ENCODE data around the gene UBAP2L. TPM values are rescaled to one million over a fixed set of nuclear protein-coding genes. Genes with fewer than 3 reads are reported as not detected.
A peak's percentile ranks its signal among the peaks of the same experiment; 100 is the strongest.
"Not testable (repeated sequence)": the region's sequence is repeated elsewhere in the genome, so short reads cannot be mapped to it uniquely, and the experiment has no call there.

The UBAP2L gene
- total RNA-seq, 1 donor from 2014 or later, result 43.5 TPM

- DNase-seq, result no peak
Observed at GRCh38 chr1:154256686-154257085, 35.9 kb downstream of the UBAP2L start.

DNA sequence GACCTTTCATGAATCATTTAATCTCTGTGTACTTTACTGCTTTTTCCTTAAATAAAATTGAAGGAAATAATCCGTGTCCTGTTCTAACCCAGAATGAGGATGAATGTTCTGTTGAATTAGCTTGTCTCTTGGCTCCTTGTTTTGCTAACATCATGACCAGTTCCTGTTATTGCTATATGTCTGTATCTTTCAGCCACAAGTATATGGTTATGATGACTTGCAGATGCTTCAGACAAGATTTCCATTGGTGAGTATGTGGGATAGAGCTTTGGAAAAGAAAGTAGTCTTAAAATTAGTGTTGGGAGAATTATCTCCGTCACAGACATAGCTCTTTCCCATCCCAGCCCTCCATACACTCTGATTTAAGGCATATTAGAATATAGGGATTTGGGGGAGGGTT lies 38.0 kb downstream of the UBAP2L start:
- DNase-seq, result no peak

- DNase-seq, result no peak
Observed at GRCh38 chr1:154260127-154260526, 39.4 kb downstream of the UBAP2L start.

GRCh38 chr1:154263465-154264332 lies 42.9 kb downstream of the UBAP2L start:
- no peak for DNase-seq

GRCh38 chr1:154264454-154264853 lies 43.7 kb downstream of the UBAP2L start:
- no peak for DNase-seq

DNA sequence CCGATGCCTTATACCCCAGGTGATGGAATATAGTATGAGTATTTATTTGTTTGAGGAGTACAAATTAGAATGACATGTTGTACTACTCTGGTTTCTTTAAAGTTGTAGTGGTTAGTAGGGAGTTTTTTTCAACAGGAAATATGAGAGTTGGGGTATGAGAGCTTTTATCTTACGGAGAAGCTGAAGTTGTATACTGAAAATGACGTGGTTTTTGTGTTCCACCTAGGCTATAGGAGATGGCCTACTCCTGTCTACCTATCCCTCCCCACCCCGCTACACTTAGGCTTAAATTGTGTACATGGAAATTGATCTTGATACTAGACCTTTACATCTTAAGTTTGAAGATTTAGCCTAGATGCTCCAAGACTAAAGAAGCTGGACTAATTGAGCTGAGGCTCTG lies 44.8 kb downstream of the UBAP2L start:
- DNase-seq, result no peak

DNA sequence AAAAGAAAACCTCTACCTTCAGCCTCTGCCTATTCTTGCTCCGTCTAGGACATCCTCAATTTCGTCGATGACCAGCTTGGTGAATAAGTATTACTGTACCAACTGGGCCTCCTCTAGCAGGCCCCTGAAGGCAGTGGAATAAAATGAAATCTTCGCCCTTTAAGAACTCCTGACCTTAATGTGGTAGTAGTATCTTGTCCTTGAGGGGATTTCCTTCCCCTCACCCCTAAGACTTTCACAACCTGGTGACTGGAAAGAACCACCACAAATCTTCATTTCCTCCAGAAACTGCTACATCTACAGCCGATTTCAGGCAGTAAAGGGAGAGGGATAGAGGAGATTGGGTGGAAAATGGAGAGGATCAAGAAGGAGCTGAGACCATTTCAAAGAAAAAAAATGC lies 50.1 kb downstream of the UBAP2L start:
- no peak for DNase-seq

DNA sequence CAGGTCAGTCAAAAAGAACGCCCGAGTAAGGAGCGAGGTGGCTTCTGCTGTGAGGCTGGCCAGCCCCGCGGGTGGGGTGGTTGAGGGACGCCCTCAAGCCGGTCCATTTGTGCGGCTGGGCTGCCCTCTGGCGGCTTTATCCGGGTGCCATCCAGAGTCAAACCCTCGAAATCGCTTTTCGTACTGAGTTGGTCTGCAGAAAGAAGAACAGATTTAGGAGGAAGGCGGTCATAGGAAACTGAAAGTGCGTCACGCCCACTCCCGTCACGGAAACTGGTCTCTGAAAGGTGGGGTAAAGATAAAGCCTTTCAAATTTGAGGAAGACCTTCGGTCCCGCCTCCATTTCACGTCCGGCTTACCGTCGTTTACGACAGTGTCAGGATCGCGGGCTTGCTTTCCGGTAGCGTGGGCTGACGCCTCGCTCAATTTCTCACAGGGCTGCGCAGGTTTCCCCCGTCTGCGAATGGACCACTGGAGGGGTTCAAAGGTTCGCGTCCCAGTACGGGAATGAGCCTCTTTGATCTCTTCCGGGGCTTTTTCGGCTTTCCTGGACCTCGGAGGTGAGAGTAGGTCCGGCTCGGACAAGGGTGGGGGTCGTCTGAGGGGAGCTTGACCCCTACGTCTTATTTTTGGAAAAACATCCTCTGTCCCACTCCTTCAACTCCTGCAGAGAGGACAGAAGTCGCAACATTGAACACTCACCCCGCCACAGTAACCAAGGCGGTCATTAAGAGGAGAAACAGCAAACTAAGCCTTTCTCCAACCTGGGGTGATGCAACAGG lies 51.7 kb downstream of the UBAP2L start, which contains the start of gene HAX1:
Gene HAX1 (plus strand): TSS at position 413 of the 782 bp plus-strand sequence. CDS start 95 bp downstream, at position 508.
- peak; percentile 88 for DNase-seq

DNA sequence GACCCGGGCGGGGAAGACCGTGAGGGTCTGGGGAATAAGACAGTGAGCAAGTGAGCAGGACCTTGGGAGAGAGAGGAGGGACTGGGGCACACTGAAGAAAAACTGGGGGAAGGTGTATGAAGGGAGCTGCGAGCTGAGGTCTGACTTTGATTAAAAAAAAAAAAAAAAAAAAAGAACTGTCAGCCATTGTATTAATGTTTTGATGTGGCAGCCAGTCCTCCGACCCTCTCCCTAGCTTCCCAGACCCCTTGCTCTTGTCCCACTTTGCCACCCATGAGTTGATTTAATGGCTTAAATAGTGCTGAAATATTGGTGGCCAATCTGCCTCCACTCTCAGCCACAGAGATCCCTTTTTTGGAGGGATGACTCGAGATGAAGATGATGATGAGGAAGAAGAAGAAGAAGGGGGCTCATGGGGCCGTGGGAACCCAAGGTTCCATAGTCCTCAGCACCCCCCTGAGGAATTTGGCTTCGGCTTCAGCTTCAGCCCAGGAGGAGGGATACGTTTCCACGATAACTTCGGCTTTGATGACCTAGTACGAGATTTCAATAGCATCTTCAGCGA lies 52.3 kb downstream of the UBAP2L start:
- no peak for DNase-seq

GRCh38 chr1:154276797-154277196 lies 56.0 kb downstream of the UBAP2L start:
- DNase-seq, result no peak

DNA sequence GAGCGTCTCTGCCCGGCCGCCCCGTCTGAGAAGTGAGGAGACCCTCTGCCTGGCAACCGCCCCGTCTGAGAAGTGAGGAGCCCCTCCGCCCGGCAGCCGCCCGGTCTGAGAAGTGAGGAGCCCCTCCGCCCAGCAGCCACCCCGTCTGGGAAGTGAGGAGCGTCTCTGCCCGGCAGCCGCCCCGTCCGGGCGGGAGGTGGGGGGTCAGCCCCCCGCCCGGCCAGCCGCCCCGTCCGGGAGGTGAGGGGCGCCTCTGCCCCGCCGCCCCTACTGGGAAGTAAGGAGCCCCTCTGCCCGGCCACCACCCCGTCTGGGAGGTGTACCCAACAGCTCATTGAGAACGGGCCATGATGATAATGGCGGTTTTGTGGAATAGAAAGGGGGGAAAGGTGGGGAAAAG lies 66.8 kb downstream of the UBAP2L start:
- DNase-seq, result not testable (repeated sequence)

DNA sequence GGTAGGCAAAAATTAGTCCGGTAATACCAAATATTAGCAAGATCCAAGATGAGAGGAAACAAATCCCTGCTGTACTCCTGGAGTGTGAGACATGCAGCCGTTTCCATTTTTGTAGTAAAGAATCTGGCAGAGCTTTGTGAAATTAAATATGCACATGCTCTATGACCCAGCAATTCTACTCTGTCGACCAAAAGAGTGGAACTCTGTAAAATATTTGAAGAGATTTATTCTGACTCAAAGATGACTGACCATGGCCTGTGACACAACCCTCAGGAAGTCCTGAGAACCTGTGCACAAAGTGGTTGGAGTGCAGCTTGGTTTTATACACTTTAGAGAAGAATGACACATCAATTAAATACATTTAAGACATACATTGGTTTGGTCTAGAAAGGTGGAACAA lies 67.9 kb downstream of the UBAP2L start:
- no peak for DNase-seq

GRCh38 chr1:154290921-154291320 lies 70.2 kb downstream of the UBAP2L start:
- no peak for DNase-seq

GRCh38 chr1:154295408-154296235 lies 74.9 kb downstream of the UBAP2L start:
- no peak for DNase-seq

DNA sequence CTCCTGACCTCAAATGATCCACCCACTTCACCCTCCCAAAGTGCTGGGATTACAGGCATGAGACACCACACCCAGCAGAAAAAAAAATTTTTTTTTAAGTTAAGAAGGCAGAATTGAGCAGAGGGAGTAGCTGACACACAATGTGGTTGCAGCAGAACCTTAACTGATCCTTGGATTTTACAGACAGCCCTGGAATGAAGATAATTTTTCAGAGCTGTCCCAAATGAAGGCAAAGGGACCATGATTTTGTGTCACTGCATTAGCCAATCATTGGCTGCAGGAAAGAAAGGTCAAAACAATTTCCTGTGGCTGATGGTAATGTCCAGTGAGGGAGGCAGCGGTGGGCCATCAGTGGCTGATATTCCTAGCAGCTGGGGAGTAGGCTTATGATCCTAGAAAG lies 80.8 kb downstream of the UBAP2L start:
- no peak for DNase-seq

DNA sequence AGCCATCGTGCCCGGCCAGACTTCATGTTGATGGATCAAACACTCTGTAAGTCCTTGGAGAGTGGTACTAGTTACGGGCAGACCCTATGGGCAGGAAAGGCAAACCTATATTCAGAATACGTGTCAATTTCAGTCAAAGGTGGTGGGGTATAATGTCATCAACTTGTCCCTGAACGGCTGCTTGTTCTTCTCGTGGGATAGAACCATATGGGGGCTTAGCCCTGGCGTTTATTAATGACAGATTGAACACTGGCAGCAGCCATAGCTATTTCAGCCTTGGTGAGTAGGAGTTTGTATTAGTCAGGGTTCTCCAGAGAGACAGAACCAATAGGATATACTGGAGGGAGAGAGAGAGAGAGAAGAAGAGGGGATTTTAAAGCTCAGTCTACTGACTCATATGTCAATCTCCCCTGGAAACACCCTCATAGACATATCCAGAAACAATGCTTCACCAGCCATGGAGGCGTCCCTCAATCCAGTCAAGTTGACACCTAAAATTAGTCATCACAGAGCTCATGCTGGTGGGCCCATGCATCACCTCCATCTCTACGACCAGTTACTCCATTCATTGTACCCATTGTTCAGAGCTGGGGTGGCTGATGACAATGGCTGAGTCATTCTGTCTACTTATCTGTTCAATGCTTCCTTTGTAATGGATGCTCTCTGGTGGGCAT lies 84.0 kb downstream of the UBAP2L start:
- DNase-seq, result no peak

- DNase-seq, result no peak
Observed at GRCh38 chr1:154306151-154306550, 85.4 kb downstream of the UBAP2L start.

GRCh38 chr1:154307670-154308270 lies 87.0 kb downstream of the UBAP2L start:
- not testable (repeated sequence) for DNase-seq

DNA sequence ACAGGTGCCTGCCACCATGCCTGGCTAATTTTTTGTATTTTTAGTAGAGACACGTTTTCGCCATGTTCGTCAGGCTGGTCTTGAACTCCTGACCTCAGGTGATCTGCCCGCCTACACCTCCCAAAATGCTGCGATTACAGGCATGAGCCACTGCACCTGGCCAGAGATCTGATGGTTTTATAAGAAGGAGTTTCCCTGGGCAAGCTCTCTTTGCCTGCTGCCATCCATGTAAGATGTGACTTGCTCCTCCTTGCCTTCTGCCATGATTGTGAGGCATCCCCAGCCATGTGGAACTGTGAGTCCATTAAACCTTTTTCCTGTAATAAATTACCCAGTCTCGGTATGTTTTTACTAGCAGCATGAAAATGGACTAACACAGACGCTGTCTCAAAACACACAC lies 88.4 kb downstream of the UBAP2L start:
- not testable (repeated sequence) for DNase-seq

DNA sequence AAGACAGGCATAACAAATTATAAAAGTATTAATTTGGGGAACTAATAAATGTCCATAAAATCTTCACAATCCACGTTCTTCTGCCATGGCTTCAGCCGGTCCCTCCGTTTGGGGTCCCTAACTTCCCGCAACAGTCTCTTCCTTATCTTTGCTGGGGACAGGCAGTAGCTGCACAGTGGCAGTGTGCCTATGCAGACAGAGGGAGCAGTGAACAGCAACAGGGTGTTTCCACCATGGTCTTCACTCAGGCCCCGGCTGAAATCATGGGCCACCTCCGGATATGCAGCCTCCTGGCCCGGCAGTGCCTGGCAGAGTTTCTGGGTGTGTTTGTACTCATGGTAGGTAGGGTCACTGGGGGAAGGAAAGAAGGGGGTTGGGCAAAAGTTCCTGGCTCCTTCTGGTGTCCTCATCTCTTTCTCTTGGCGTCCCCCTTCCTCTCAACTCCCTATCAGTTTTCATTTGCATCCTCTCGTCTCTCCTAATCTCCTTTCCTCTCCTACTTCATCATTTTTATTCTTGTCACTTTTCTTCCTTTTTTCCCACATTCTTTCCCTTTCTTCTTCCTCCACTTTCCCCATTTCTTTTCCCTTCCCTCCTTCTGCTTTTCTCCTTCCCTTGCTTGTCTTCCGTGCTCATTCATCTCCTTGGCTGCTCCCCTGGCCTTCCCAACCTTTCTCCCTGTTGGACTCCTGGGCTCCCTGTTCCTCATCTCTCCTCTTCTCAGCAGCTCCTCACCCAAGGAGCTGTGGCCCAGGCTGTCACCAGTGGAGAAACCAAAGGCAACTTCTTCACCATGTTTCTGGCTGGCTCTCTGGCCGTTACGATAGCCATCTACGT lies 91.7 kb downstream of the UBAP2L start:
- not testable (repeated sequence) for DNase-seq

Data from occipital lobe (tissue), 2 donors.